ENCODE measurements around the gene FSTL4. TPM values are rescaled to one million over a fixed set of nuclear protein-coding genes. Genes with fewer than 3 reads are reported as not detected.

The FSTL4 gene
- total RNA-seq, 1 donor from 2014 or later: 0.21 TPM

- Mint-ChIP-seq H3K27ac (ENCODE audit: unreplicated experiment) (no peak overlapping the region), H3K9me3 (ENCODE audit: unreplicated experiment) (no peaks in the 10 kb centered on the region), H3K4me3 (ENCODE audit: unreplicated experiment) (no peak overlapping the region), H3K27me3 (ENCODE audit: unreplicated experiment) (peaks cover 1% of the 10 kb centered on the region), H3K4me1 (ENCODE audit: unreplicated experiment) (peaks cover 7% of the 10 kb centered on the region), H3K36me3 (ENCODE audit: low read depth, unreplicated experiment) (no peaks in the 10 kb centered on the region)
- DNase-seq (ENCODE audit: low spot score): no peak
- no peak for TF ChIP-seq CTCF (IDR thresholded peaks at IDR 0.05; ENCODE audit: unreplicated experiment)
Observed at GRCh38 chr5:133457439-133458355, 154.6 kb downstream of the FSTL4 start.

- peaks cover 7% of the 10 kb centered on the region for H3K4me1 Mint-ChIP-seq (ENCODE audit: unreplicated experiment)
- TF ChIP-seq CTCF (IDR thresholded peaks at IDR 0.05; ENCODE audit: unreplicated experiment): no peak
- DNase-seq (ENCODE audit: low spot score): no peak
- no peak overlapping the region for H3K4me3 Mint-ChIP-seq (ENCODE audit: unreplicated experiment)
- no peaks in the 10 kb centered on the region for H3K9me3 Mint-ChIP-seq (ENCODE audit: unreplicated experiment)
- H3K27me3 Mint-ChIP-seq (ENCODE audit: unreplicated experiment): peaks cover 1% of the 10 kb centered on the region
- no peak overlapping the region for H3K27ac Mint-ChIP-seq (ENCODE audit: unreplicated experiment)
- H3K36me3 Mint-ChIP-seq (ENCODE audit: low read depth, unreplicated experiment): no peaks in the 10 kb centered on the region
Observed at GRCh38 chr5:133456933-133457402, 155.4 kb downstream of the FSTL4 start.

GRCh38 chr5:133455676-133456075, 156.7 kb downstream of the FSTL4 start:
- H3K27me3 Mint-ChIP-seq (ENCODE audit: unreplicated experiment): peaks cover 1% of the 10 kb centered on the region
- no peak for DNase-seq (ENCODE audit: low spot score)
- no peaks in the 10 kb centered on the region for H3K9me3 Mint-ChIP-seq (ENCODE audit: unreplicated experiment)
- H3K4me3 Mint-ChIP-seq (ENCODE audit: unreplicated experiment): no peak overlapping the region
- no peaks in the 10 kb centered on the region for H3K36me3 Mint-ChIP-seq (ENCODE audit: low read depth, unreplicated experiment)
- no peak overlapping the region for H3K27ac Mint-ChIP-seq (ENCODE audit: unreplicated experiment)
- peaks cover 7% of the 10 kb centered on the region for H3K4me1 Mint-ChIP-seq (ENCODE audit: unreplicated experiment)
- no peak for TF ChIP-seq CTCF (IDR thresholded peaks at IDR 0.05; ENCODE audit: unreplicated experiment)

- Mint-ChIP-seq H3K4me3 (ENCODE audit: unreplicated experiment) (no peak overlapping the region), H3K4me1 (ENCODE audit: unreplicated experiment) (peaks cover 1% of the 10 kb centered on the region), H3K36me3 (ENCODE audit: low read depth, unreplicated experiment) (no peaks in the 10 kb centered on the region), H3K27me3 (ENCODE audit: unreplicated experiment) (peaks cover 1% of the 10 kb centered on the region), H3K27ac (ENCODE audit: unreplicated experiment) (no peak overlapping the region), H3K9me3 (ENCODE audit: unreplicated experiment) (no peaks in the 10 kb centered on the region)
- DNase-seq (ENCODE audit: low spot score): no peak
- no peak for TF ChIP-seq CTCF (IDR thresholded peaks at IDR 0.05; ENCODE audit: unreplicated experiment)
Observed at GRCh38 chr5:133454442-133454841, 157.9 kb downstream of the FSTL4 start.

GRCh38 chr5:133453831-133454230, 158.5 kb downstream of the FSTL4 start:
- Mint-ChIP-seq H3K27me3 (ENCODE audit: unreplicated experiment) (peaks cover 1% of the 10 kb centered on the region), H3K4me3 (ENCODE audit: unreplicated experiment) (no peak overlapping the region), H3K27ac (ENCODE audit: unreplicated experiment) (no peak overlapping the region), H3K9me3 (ENCODE audit: unreplicated experiment) (no peaks in the 10 kb centered on the region), H3K36me3 (ENCODE audit: low read depth, unreplicated experiment) (no peaks in the 10 kb centered on the region), H3K4me1 (ENCODE audit: unreplicated experiment) (no peaks in the 10 kb centered on the region)
- no peak for DNase-seq (ENCODE audit: low spot score)
- no peak for TF ChIP-seq CTCF (IDR thresholded peaks at IDR 0.05; ENCODE audit: unreplicated experiment)
